HEK293T (cell line): ENCODE results near the gene CIB4.
"Not testable (repeated sequence)": the region's sequence is repeated elsewhere in the genome, so short reads cannot be mapped to it uniquely, and the experiment has no call there.

ENCODE experiments used
- CTCF ChIA-PET: fragments of 350-600 bp; formaldehyde crosslinking; extraction: SDS; loops from one replicate; lab custom pipeline; 2021; ENCODE audit warnings: antibody characterized with exemption, inconsistent platforms; lab: Yijun Ruan, JAX
- POLR2A ChIA-PET: fragments of 350-600 bp; formaldehyde crosslinking; extraction: SDS; loops from one replicate; lab custom pipeline; 2020; ENCODE audit warnings: antibody characterized with exemption, inconsistent platforms; lab: Yijun Ruan, JAX
- DNase-seq: peaks from one replicate; pipeline ENCODE4 v3.0.0; 2012; ENCODE audit warnings: mixed read lengths; ENCODE audit errors: extremely low spot score
- ARNT ChIP-seq: fragments of 450-650 bp; IDR thresholded peaks from 2 replicates; pipeline ENCODE4 v1.6.1; 2017; ENCODE audit warnings: mild to moderate bottlenecking
- BHLHE40 ChIP-seq: fragments of 450-650 bp; IDR thresholded peaks from 2 replicates; pipeline ENCODE4 v1.6.1; 2016; ENCODE audit warnings: mild to moderate bottlenecking, moderate library complexity, borderline replicate concordance
- CTBP1 ChIP-seq: fragments of 450-650 bp; IDR thresholded peaks from 2 replicates; pipeline ENCODE4 v1.6.1; 2016; ENCODE audit warnings: borderline replicate concordance
- ELF4 ChIP-seq: fragments of 450-650 bp; IDR thresholded peaks from 2 replicates; pipeline ENCODE4 v1.6.1; 2017; ENCODE audit warnings: antibody characterized with exemption
- FOXA1 ChIP-seq: fragments of 450-650 bp; IDR thresholded peaks from 2 replicates; pipeline ENCODE4 v1.6.1; 2016; ENCODE audit warnings: mild to moderate bottlenecking
- FOXK2 ChIP-seq: fragments of 450-650 bp; IDR thresholded peaks from 2 replicates; pipeline ENCODE4 v1.6.1; 2016; ENCODE audit warnings: mild to moderate bottlenecking
- FOXM1 ChIP-seq: fragments of 450-650 bp; IDR thresholded peaks from 2 replicates; pipeline ENCODE4 v1.6.1; 2017; ENCODE audit warnings: mild to moderate bottlenecking, borderline replicate concordance
- HDGF ChIP-seq: fragments of 450-650 bp; IDR thresholded peaks from 2 replicates; pipeline ENCODE4 v1.6.1; 2017; ENCODE audit warnings: antibody characterized with exemption, borderline replicate concordance
- L3MBTL2 ChIP-seq: fragments of 450-650 bp; conservative IDR thresholded peaks from 2 replicates; pipeline ENCODE4 v1.6.1; 2016; ENCODE audit warnings: mild to moderate bottlenecking
- LEF1 ChIP-seq: fragments of 450-650 bp; IDR thresholded peaks from 2 replicates; pipeline ENCODE4 v1.6.1; 2017; ENCODE audit warnings: mild to moderate bottlenecking, borderline replicate concordance
- NFRKB ChIP-seq: fragments of 450-650 bp; IDR thresholded peaks from 2 replicates; pipeline ENCODE4 v1.6.1; 2016; ENCODE audit warnings: mild to moderate bottlenecking, moderate library complexity
- SP1 ChIP-seq: fragments of 450-650 bp; IDR thresholded peaks from 2 replicates; pipeline ENCODE4 v1.6.1; 2017
- SUZ12 ChIP-seq: fragments of 450-650 bp; IDR thresholded peaks from 2 replicates; pipeline ENCODE4 v1.6.1; 2016; ENCODE audit warnings: mild to moderate bottlenecking
- TARDBP ChIP-seq: fragments of 450-650 bp; IDR thresholded peaks from 2 replicates; pipeline ENCODE4 v1.6.1; 2016
- ZNF384 ChIP-seq: fragments of 450-650 bp; IDR thresholded peaks from 2 replicates; pipeline ENCODE4 v1.6.1; 2016
- TF ChIP-seq, protein P1 (sequence below): fragments of 450-650 bp; IDR thresholded peaks from 2 replicates; pipeline ENCODE4 v1.6.1; 2016

CIB4 gene

DNA sequence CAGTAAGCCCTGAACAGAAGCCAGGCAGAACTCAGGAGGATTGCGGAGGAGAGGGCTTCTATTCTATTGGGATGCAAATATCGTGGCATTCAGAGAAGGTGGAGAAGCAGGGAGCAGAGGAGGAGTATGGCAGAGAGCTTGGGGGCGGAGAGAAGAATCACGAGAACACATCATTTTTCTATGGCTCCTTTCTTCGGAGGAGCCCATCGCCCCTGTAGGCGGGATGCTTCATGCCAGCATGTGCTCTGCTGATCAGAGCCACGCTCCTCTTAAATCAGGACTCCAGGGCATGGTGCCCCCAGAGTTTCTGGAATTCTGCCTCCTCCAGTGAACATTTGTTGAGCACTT, 71.1 kb downstream of the CIB4 start:
- POLR2A ChIA-PET, result no interaction called here
- CTCF ChIA-PET, result no interaction called here
- TF ChIP-seq NFRKB (no peak), HDGF (no peak), SUZ12 (no peak), ARNT (no peak), FOXM1 (no peak), L3MBTL2 (no peak), ELF4 (no peak), BHLHE40 (no peak), CTBP1 (no peak), ZNF384 (no peak), SP1 (no peak), FOXA1 (no peak), LEF1 (no peak), FOXK2 (no peak), TARDBP (no peak)
- TF ChIP-seq, protein P1, sequence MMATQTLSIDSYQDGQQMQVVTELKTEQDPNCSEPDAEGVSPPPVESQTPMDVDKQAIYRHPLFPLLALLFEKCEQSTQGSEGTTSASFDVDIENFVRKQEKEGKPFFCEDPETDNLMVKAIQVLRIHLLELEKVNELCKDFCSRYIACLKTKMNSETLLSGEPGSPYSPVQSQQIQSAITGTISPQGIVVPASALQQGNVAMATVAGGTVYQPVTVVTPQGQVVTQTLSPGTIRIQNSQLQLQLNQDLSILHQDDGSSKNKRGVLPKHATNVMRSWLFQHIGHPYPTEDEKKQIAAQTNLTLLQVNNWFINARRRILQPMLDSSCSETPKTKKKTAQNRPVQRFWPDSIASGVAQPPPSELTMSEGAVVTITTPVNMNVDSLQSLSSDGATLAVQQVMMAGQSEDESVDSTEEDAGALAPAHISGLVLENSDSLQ, result no peak
- no peak for DNase-seq

DNA sequence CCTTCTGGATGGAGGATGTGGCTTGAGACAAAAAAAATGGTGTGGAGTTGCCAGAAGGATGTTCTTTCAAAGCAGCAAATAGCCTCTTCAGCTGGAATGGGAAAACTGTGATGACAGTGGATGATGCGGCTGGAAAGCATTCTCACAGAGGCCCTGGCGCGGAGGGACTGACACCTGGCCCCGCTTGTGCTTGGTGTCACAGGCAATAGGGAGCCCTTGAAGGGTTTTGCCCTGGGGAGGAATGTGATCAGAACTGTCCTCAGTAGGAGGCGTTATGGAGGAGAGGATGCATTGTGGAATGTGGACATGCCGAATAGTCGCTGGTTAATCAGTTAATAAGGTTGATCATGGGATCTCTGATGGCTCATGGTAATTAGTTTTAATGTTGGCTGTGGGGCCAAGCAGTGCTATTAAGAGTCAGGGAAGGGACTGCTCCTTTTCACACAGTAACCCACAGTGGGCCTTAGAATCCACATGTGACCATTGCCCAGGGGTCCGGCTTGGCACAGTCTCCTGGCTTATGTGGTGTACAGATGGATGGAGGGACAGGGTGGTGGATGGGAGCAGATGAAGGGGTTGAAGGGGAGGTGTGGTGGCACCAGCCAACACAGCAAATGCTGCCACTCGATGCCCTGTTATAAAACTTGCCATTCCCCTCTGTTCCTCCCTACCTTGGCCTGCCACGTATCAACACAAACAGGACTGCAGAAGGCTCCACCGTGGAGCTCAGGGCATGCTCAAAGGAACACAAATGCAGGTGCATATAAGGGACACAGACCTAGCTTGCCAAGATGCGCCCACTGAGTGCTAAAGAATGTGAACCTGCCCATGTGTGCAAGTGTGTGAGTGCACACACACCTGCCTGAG, 71.7 kb downstream of the CIB4 start:
- TF ChIP-seq SUZ12, result no peak
- CTCF ChIA-PET, result no interaction called here
- DNase-seq, result no peak
- POLR2A ChIA-PET, result no interaction called here

DNA sequence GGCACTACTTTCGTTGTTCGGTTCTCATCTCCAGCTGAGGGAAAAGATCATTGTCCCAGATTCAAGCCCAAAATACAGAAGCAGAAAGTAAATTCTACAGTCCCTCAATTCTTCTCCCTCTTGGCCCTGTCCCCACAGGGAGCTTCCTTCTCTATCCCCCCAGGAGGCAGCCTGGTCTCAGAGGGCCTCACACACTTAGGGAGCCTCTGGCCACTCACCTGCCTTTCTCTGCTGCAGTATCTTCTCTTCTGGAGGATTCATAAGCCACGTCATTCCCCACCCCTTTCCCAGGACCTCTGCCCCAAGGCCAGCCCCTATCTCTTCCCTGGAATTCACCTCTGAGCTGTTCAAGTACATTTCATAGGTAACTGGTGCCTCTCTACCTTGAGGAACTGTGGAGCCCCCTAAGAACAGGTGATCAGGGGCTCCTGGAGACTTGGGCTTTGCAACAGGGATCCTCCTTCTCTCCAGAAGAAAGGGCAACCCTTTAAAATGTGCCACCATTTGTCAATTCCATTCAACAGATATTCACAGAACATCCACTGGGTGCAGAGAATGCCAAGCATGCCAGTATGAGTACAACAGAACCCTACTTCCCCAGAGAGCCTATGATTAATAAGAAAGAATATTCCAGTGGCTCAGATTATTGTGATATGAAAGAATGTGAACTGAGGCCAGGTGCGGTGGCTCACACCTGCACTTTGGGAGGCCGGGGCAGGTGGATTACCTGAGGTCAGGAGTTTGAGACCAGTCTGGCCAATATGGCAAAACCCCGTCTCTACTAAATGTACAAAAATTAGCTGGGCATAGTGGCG, 72.9 kb downstream of the CIB4 start:
- ChIA-PET CTCF (no interaction called here), POLR2A (no interaction called here)
- TF ChIP-seq CTBP1 (no peak), FOXK2 (no peak), ZNF384 (no peak), FOXA1 (no peak), SUZ12 (no peak), SP1 (no peak), HDGF (no peak), ELF4 (no peak), NFRKB (no peak)
- no peak for DNase-seq

DNA sequence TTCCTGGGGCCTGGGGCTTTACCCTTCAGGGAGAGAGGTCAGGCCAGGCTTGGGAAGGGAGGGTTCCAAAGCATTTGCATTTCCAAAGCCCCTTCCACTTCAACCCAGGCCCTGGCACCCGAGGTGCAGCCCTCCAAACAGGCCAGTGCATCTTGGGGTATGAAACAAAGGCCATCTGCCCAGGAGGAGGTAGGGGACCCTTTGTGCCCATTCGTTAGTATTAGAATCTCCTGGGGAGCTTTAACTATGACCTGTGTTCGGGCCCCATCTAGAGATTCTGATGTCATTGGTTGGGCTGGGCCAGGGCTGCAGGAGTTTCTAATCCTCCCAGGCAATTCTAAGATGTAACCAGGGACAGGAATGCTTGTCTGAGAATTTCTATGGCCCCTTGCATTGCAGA, 73.6 kb downstream of the CIB4 start:
- ChIA-PET CTCF (no interaction called here), POLR2A (no interaction called here)
- TF ChIP-seq ZNF384, result no peak
- TF ChIP-seq NFRKB, result no peak
- no peak for TF ChIP-seq BHLHE40
- no peak for TF ChIP-seq CTBP1
- TF ChIP-seq L3MBTL2, result no peak
- TF ChIP-seq, protein P1, result no peak
- no peak for TF ChIP-seq FOXM1
- TF ChIP-seq FOXK2, result no peak
- no peak for TF ChIP-seq ARNT
- TF ChIP-seq SUZ12, result no peak
- TF ChIP-seq LEF1, result no peak
- no peak for TF ChIP-seq FOXA1
- no peak for TF ChIP-seq ELF4
- no peak for TF ChIP-seq HDGF
- no peak for TF ChIP-seq TARDBP
- no peak for TF ChIP-seq SP1
- no peak for DNase-seq

DNA sequence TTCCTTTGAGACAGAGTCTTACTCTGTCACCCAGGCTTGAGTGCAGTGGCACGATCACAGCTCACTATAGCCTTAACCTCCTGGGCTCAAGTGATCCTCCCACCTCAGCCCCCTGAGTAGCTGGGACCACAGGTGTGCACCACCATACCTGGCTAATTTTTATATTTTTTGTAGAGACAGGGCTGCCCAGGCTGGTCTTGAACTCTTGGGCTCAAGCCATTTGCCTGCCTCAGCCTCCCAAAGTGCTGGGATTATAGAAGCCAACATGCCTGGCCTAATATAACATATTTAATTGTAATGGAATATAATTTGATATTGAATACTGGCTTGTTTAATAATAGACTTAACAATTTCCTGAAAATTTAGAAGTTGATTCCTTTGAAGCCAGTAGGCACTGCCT, 74.4 kb downstream of the CIB4 start:
- POLR2A ChIA-PET, CTCF ChIA-PET, DNase-seq: not testable (repeated sequence)

DNA sequence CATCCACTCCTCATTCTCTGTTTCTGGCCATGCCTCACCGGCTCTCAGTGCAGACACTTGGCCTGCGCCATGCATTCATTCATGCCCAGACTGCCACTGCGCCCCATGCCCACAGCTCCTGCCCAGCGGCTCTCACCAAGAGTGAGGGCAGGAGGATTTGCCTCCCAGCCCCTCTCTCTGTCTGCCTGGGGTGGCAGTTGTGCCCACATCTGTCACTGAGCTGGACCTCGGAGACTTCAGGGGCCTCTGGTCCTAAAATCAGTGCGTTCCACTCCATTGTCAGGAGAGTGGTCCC, 75.1 kb downstream of the CIB4 start:
- TF ChIP-seq FOXM1 (no peak), L3MBTL2 (no peak), ARNT (no peak), FOXK2 (no peak), ZNF384 (no peak), HDGF (no peak), NFRKB (no peak), ELF4 (no peak), SUZ12 (no peak), BHLHE40 (no peak)
- CTCF ChIA-PET, result interaction anchor here (0.6 to 0.8 kb wide), 2 partner anchors 12 to 63 kb away, joined by 3 read pairs; no protein-coding TSS in a partner anchor
- no peak for DNase-seq
- POLR2A ChIA-PET, result no interaction called here

DNA sequence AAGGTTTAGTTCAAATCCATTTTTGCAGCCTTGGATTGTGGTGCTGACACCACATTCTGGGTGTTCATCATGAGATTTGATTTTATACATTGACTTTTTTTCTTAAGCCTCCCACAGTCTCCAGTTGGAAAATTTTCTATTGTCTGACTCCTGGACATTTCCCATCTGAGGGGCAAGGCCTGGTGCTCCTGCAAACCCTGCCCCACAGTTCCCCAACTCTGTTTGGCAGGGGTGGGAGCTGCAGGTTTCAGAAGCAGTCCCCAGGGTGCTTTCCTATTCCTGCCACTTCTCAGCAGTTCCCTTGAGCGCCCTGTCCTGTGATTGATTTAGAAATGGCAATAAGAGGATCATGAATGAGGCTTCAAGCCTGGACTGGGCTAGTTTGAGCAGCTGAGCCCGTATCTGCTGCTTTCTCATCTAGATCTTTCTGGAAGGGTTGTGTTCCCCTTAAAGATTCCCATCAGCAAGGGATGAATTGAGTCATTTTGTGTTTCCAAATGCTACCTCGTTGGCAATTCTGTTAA, 77.0 kb downstream of the CIB4 start:
- TF ChIP-seq TARDBP (no peak), FOXA1 (no peak), NFRKB (no peak), CTBP1 (no peak), SP1 (no peak), BHLHE40 (no peak)
- TF ChIP-seq, protein P1, result no peak
- ChIA-PET CTCF (no interaction called here), POLR2A (no interaction called here)
- DNase-seq, result no peak
